Hematopoietic multipotent progenitor cell treated with erythropoietin and hydrocortisone succinate and interleukin-3 and kit ligand, for 6 days (in vitro differentiated cells): ENCODE data around the gene DEGS1.

Experiments
- DNase-seq: peaks from one replicate; pipeline ENCODE4 v3.0.0-alpha.2; 2015

The DEGS1 gene

GRCh38 chr1:224217655-224218623, 34.9 kb downstream of the DEGS1 start:
- no peak for DNase-seq

GRCh38 chr1:224219011-224219611, 36.1 kb downstream of the DEGS1 start:
- DNase-seq: no peak

- no peak for DNase-seq
Observed at GRCh38 chr1:224219612-224220059, 36.6 kb downstream of the DEGS1 start.

- no peak for DNase-seq
Observed at GRCh38 chr1:224223819-224224714, 41.0 kb downstream of the DEGS1 start.

GRCh38 chr1:224226849-224227502, 43.9 kb downstream of the DEGS1 start:
- no peak for DNase-seq

- DNase-seq: no peak
Observed at GRCh38 chr1:224234017-224234416, 51.0 kb downstream of the DEGS1 start.

- no peak for DNase-seq
Observed at GRCh38 chr1:224235813-224236493, 52.9 kb downstream of the DEGS1 start.

GRCh38 chr1:224237119-224237881, 54.3 kb downstream of the DEGS1 start:
- no peak for DNase-seq

GRCh38 chr1:224238212-224238611, 55.2 kb downstream of the DEGS1 start:
- no peak for DNase-seq

GRCh38 chr1:224238756-224239155, 55.7 kb downstream of the DEGS1 start:
- DNase-seq: no peak
